HEK293T (cell line): ENCODE data around the gene SLC12A8.

ENCODE experiments used
- CTBP1 ChIP-seq: fragments of 450-650 bp; IDR thresholded peaks from 2 replicates; pipeline ENCODE4 v1.6.1; 2016; ENCODE audit warnings: borderline replicate concordance
- LEF1 ChIP-seq: fragments of 450-650 bp; IDR thresholded peaks from 2 replicates; pipeline ENCODE4 v1.6.1; 2017; ENCODE audit warnings: mild to moderate bottlenecking, borderline replicate concordance
- SP1 ChIP-seq: fragments of 450-650 bp; IDR thresholded peaks from 2 replicates; pipeline ENCODE4 v1.6.1; 2017

DNA sequence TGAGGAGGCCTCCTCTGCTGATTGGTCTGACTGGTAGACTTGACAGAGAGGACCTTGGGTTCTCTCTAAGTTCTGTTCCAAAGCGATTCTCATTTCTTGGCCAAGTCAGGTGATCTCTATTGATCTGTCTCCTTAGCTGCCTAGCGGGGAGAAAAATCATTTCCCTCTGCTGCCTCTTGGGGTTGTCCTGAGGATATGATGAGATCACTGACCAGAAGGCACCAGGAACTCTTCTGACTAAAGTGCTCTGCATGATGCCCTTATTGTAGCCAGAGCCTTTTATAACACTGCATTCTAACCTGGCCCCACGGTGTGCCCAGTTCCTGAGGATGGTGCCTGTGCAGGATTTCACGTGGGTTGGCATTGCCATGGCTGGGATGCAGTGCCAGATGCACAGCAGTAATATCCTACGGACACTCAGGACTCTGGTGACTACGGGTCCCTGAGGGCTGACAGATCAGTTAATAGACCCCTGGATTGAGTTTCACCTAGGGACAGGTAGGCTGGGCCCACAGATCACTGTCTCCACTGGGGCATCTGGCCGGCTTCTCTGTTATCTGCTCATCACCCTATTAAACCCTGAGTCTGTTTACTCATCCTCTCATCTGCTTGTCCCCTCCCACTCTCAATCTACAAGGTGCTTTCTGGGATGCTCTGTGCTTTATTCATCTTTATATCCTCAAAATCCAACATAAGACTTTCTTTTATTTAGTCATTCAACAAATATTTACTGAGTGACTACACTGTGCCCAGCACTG is 152.9 kb downstream of the SLC12A8 start:
- TF ChIP-seq CTBP1: no peak
- TF ChIP-seq LEF1: no peak
- TF ChIP-seq SP1: no peak
